GM19193 (cell line): ENCODE data around the gene TAPBP.

ENCODE experiments used
- POLR2A ChIP-seq: IDR thresholded peaks from 4 replicates; pipeline ENCODE4 v1.6.1; 2011; ENCODE audit not compliant: insufficient read depth, insufficient read length; ENCODE audit errors: extremely low read depth

Gene TAPBP

GRCh38 chr6:33299237-33299944 is 14.5 kb downstream of the TAPBP start:
- TF ChIP-seq POLR2A = peak; percentile 93

GRCh38 chr6:33298773-33299236 is 15.1 kb downstream of the TAPBP start, which contains the start of gene RGL2:
Gene RGL2 (minus strand): TSS chr6:33298942. CDS start chr6:33298610, 332 bp downstream.
- TF ChIP-seq POLR2A = no peak

GRCh38 chr6:33297956-33298772 is 15.7 kb downstream of the TAPBP start:
- no peak for TF ChIP-seq POLR2A

- no peak for TF ChIP-seq POLR2A
Measured at GRCh38 chr6:33297406-33297955, 16.4 kb downstream of the TAPBP start.

DNA sequence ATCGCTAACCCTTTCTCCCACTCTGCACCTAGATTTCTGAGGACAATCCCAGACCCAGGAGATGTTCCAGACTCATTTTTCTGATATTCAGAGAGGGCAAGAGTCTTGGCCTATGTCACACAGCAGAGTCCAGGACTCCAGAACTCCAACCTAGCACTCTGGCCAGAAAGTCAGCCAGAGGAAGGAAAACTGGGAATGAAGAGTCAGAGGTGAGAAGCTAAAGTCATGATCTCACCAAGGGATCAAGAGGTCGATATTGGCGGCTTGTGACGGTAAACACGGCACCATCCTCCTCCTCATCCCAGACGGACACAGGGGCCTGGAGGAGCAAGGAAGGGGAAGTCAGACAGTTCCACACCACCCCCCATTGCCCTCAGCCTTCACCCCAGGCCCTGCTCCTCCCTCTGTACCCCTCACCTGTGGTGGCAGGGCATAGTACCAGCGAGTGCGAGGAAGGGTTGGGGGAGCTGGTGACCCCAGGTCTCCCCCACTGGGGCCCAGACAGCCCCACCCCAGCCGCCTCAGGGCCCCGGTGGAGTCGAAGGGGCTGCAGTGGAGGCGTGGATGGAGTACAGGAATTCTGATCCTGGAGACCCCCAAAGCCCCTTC is 17.0 kb downstream of the TAPBP start:
- TF ChIP-seq POLR2A = no peak

GRCh38 chr6:33295621-33296369 is 18.1 kb downstream of the TAPBP start:
- TF ChIP-seq POLR2A = no peak

GRCh38 chr6:33294086-33294823 is 19.6 kb downstream of the TAPBP start:
- no peak for TF ChIP-seq POLR2A

- no peak for TF ChIP-seq POLR2A
Measured at GRCh38 chr6:33292996-33293682, 20.7 kb downstream of the TAPBP start.

DNA sequence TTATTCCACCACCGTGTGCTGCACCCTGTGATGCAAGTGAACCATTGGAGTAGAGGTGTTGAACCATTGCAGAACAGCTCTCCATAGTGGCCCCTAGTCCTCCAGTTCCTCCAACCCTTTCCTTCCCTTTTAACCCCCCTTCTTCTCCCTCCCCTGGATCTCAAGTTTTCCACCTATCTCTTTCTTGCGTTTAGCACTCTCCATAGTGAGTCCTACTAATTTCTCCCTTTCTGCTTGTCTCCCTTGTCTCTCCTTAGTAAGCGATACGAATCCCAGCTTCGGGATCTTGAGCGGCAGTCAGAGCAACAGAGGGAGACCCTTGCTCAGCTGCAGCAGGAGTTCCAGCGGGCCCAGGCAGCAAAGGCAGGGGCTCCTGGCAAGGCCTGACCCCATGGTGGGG is 23.4 kb downstream of the TAPBP start:
- no peak for TF ChIP-seq POLR2A

- TF ChIP-seq POLR2A = no peak
Measured at GRCh38 chr6:33289784-33290315, 24.0 kb downstream of the TAPBP start.

GRCh38 chr6:33288921-33289783 is 24.7 kb downstream of the TAPBP start, which contains the start of the genes PFDN6 and WDR46:
Gene PFDN6 (plus strand): TSS chr6:33289601. CDS start chr6:33289857, 256 bp downstream.
Gene WDR46 (minus strand): TSS chr6:33289239. CDS start chr6:33289170, 69 bp downstream.
- peak; percentile 51 for TF ChIP-seq POLR2A
